Stimulated activated CD8-positive, alpha-beta memory T cell treated with anti-CD3 and anti-CD28 coated beads, Interleukin-7, amount 100 ng/mL, for 48 hours (primary cell): ENCODE measurements around the gene CD24.
"Not testable (repeated sequence)": the region's sequence is repeated elsewhere in the genome, so short reads cannot be mapped to it uniquely, and the experiment has no call there.

Experiments used
- DNase-seq, 2 donors: peaks; one replicate each; pipeline ENCODE4 v3.0.0-alpha.2; 2020; ENCODE audit warnings: low read depth in 1 of 2; ENCODE audit errors: extremely low read depth in 1 of 2

The CD24 gene, protein sequence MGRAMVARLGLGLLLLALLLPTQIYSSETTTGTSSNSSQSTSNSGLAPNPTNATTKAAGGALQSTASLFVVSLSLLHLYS

DNA sequence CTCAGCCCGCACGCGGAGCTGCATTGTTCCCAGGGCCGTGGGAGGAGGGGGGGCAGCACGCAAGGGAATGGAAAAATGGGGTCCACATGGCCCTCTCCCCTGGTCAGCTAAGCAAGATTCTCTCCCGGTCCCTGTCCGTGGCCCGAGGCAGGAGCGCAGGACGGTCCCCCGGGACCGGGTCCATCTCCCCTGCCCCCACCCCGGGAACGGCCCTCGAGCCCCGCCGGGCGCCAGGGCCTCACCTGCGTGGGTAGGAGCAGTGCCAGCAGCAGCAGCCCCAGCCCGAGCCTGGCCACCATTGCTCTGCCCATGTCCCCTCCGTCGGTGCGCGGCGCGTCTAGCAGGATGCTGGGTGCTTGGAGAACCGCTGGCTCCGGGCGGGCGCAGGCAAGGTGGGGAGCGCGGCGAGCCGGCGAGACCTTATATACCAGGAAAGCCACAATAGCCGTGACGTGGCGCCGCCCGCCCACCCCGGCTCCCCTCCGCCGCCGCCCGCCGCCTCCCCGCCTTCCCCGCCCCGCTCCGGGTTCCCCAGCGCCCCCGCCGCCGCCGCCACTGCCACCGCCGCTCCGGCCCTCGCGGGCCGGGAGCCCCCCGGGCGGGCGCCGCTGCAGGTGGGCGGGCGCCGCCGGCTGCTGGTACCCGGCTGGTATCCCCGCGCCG lies at the start of gene CD24:
CD24 (minus strand) TSS at position 394 of the 663 bp plus-strand sequence; CDS start at position 311, 83 bp downstream.
- DNase-seq: no peak

GRCh38 chr6:107021446-107022185 lies 47.1 kb upstream of the CD24 start:
- no peak for DNase-seq

- DNase-seq: no peak
Observed at GRCh38 chr6:107020239-107020638, 45.7 kb upstream of the CD24 start.

DNA sequence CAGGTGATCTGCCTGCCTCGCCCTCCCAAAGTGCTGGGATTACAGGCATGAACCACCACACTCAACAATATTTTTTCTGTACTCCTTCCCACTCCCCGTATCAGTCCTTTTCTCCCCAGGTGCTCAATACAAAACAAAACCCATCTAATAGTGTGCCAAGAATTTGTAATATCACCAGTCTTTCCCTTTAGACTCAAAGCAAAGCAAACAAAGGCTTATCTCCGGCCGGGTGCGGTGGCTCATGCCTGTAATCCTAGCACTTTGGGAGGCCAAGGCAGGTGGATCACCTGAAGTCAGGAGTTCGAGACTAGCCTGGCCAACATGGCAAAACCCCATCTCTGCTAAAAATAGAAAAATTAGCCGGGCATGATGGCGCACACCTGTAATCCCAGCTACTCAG lies 45.1 kb upstream of the CD24 start:
- not testable (repeated sequence) for DNase-seq

- DNase-seq: no peak
Observed at GRCh38 chr6:107019047-107019446, 44.5 kb upstream of the CD24 start.

DNA sequence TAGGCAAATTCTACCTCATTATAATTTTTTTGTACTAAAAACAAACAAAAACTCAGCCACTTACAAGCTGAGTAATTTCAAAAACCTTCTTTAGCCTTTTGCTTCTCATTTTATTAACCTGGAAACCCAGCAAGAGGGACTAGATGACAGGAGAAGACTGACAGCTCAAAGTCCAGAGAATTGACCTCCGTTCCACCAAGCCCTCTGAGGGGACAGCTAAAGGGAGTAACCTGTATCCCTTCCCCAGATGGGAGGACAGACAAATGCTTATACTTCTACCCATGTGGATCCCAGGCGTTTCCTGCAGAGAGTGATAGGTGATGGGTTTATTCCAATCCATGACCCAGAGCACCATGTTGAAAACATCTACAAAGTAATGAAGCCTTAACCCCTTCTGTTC lies 35.0 kb upstream of the CD24 start:
- DNase-seq: no peak

- peak in 1 of 2 donors; percentile 45 for DNase-seq
Observed at GRCh38 chr6:106997392-106998158, 23.0 kb upstream of the CD24 start.

DNA sequence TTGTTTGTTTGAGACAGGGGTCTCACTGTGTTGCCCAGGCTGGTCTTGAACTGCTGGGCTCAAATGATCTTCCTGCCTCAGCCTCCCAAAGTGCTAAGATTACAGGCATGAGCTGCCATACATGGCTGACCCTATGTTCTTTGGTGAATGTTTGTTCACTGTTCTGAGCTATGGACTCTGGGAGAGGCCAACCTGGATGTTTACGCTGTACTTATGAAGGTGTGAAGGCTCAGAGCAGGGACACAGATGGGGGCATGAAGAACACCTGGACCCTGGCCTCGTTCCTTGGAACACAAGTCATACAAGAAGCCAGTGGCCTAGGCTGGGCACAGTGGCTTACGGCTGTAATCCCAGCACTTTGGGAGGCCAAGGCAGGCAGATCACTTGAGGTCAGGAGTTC lies 21.1 kb upstream of the CD24 start:
- no peak for DNase-seq

DNA sequence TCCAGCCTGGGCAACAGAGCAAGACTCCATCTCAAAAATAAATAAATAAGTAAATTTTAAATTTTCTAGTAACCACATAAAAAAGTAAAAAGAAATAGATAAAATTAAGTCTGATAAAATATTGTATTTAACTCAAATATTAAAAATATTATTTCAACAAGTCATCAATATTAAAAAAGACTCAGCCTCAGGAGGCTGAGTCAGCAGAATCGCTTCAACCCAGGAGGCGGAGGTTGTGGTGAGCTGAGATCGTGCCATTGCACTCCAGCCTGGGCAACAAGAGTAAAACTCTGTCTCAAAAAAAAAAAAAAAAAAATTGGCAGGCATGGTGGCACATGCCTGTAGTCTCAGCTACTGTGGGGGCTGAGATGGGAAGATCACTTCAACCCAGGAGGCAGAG lies 15.2 kb upstream of the CD24 start:
- DNase-seq: not testable (repeated sequence)

GRCh38 chr6:106988664-106989063 lies 14.1 kb upstream of the CD24 start:
- DNase-seq: no peak

DNA sequence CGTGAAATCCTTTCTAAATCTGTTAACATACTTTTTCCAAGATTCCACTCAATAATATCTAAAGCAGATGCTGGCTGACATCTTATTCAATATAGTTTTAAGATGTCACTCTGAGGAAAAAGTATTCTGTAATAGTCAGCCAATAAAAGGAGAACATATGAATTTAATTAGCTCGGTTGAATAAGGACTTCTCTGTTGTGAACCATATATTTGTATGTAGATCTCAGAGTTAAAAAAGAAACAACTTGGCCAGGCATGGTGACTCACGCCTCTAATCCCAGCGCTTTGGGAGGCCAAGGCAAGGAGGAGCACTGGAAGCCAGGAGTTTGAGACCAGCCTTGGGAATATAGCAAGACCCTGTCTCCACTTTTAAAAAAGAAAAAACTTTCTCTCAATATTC lies 7.4 kb upstream of the CD24 start:
- DNase-seq: no peak

DNA sequence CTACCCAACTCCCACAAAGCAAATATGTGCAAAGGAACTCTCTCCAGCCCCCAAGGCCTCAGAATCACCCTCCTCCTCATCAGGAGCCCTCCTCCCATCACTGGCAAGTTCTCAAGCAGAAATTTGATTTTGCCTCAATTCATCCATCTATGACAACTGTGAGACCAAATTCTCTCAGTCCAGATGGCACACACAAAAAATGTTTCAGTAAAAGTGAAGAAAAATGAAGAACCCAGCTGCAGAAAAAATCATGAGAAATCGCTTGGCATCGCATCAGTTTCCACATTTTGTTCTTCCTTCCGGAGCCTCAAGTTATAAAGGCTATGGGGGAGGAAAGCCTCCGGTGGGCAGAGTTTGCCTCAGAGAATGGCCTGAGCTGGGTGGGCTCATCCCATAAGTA lies 6.4 kb upstream of the CD24 start:
- no peak for DNase-seq

- peak; percentile 50 to 61 for DNase-seq
Observed at GRCh38 chr6:106979435-106979884, 4.9 kb upstream of the CD24 start.

GRCh38 chr6:106977246-106977645 lies 2.7 kb upstream of the CD24 start:
- no peak for DNase-seq

GRCh38 chr6:106976270-106976669 lies 1.7 kb upstream of the CD24 start:
- no peak for DNase-seq

- no peak for DNase-seq
Observed at GRCh38 chr6:106975738-106976064, 1.2 kb upstream of the CD24 start.

- no peak for DNase-seq
Observed at GRCh38 chr6:106974999-106975737, 639 bp upstream of the CD24 start.

DNA sequence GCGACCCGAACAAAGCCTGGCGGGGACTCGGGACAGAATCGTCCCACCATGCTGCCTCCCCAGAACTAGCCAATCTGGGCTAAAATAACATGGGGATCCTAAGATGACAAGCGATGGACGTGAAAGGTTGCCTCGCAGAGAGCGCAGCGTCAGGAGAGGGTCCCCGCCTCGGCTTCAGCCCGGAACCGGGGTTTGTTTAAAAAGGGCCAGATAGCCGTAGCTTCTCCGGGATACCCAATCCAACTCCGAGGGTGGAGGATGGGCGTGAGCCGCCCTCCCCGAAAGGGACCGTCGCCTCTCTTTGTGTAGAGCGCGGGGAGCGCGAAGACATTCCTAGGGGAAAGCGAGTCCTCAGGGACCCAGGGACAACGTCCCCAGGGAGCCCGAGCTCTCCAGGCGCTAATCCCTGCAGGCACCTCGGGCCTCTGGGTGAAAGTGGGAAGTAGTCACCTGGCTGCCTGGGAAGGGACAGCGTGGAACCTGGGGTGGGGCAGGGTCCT lies 643 bp downstream of the CD24 start:
- DNase-seq: no peak

- no peak for DNase-seq
Observed at GRCh38 chr6:106973018-106973835, 1.3 kb downstream of the CD24 start.

- no peak for DNase-seq
Observed at GRCh38 chr6:106972500-106972899, 2.0 kb downstream of the CD24 start.
